Calu3 (cell line): ENCODE data around the gene HS3ST3A1. TPM values are rescaled to one million over a fixed set of nuclear protein-coding genes. Genes with fewer than 3 reads are reported as not detected.

ENCODE experiments used
- BruUV-seq: library from RNA; stranded (reverse); fragments of 400-500 nt; replicated peaks from 2 replicates; lab custom pipeline; 2021; lab: Mats Ljungman, UMichigan
- CTCF ChIA-PET: fragments of 300-600 bp; sonication (Branson Sonifier 250); formaldehyde crosslinking; loops from one replicate; lab custom pipeline; 2022; ENCODE audit warnings: antibody characterized with exemption; lab: Charles Lee
- DNase-seq: peaks from one replicate; pipeline ENCODE4 v3.0.0; 2022
- H3K27ac Mint-ChIP-seq: one replicate; pipeline ENCODE4 v1.8.0; 2022; ENCODE audit warnings: mixed read lengths; ENCODE audit not compliant: unreplicated experiment
- H3K27me3 Mint-ChIP-seq: one replicate; pipeline ENCODE4 v1.8.0; 2022; ENCODE audit warnings: mixed read lengths; ENCODE audit not compliant: unreplicated experiment
- H3K36me3 Mint-ChIP-seq: one replicate; pipeline ENCODE4 v1.8.0; 2022; ENCODE audit warnings: mild to moderate bottlenecking, moderate library complexity, mixed read lengths; ENCODE audit not compliant: insufficient read depth, unreplicated experiment
- H3K4me1 Mint-ChIP-seq: one replicate; pipeline ENCODE4 v1.8.0; 2022; ENCODE audit warnings: mild to moderate bottlenecking, low read depth, mixed read lengths; ENCODE audit not compliant: unreplicated experiment
- H3K4me3 Mint-ChIP-seq: one replicate; pipeline ENCODE4 v1.8.0; 2022; ENCODE audit warnings: mild to moderate bottlenecking, low read depth, moderate library complexity, mixed read lengths; ENCODE audit not compliant: unreplicated experiment
- H3K9me3 Mint-ChIP-seq: one replicate; pipeline ENCODE4 v1.8.0; 2022; ENCODE audit warnings: low read depth, mixed read lengths; ENCODE audit not compliant: unreplicated experiment
- CTCF ChIP-seq: fragments of 200-600 bp; IDR thresholded peaks from one replicate; pipeline ENCODE4 v1.8.0; 2022; ENCODE audit warnings: antibody characterized with exemption; ENCODE audit not compliant: unreplicated experiment
- intact Hi-C: fragments of 100-400 bp; cut with micrococcal nuclease; formaldehyde crosslinking; loops from one replicate; pipeline ENCODE4 v1.10.0; 2022; ENCODE audit not compliant: unreplicated experiment
- total RNA-seq: library from RNA; stranded (reverse); gene quantifications from 2 replicates; pipeline ENCODE4 v1.2.3, GENCODE V29; 2022

The HS3ST3A1 gene
- total RNA-seq, 1 experiment from 2014 or later = not detected

GRCh38 chr17:13638855-13639458 is 37.2 kb upstream of the HS3ST3A1 start:
- Mint-ChIP-seq H3K4me3 (no peak overlapping the region), H3K36me3 (no peaks in the 10 kb centered on the region), H3K9me3 (peaks cover 10% of the 10 kb centered on the region), H3K4me1 (no peaks in the 10 kb centered on the region), H3K27ac (no peak overlapping the region), H3K27me3 (no peaks in the 10 kb centered on the region)
- no peak for TF ChIP-seq CTCF
- intact Hi-C loops = no loop called here
- CTCF ChIA-PET = no interaction called here
- BruUV-seq = no TSS peak
- DNase-seq = no peak

GRCh38 chr17:13636951-13637350 is 35.2 kb upstream of the HS3ST3A1 start:
- CTCF ChIA-PET = no interaction called here
- no TSS peak for BruUV-seq
- no peaks in the 10 kb centered on the region for H3K36me3 Mint-ChIP-seq

GRCh38 chr17:13635951-13636350 is 34.2 kb upstream of the HS3ST3A1 start:
- BruUV-seq = no TSS peak
- Mint-ChIP-seq H3K36me3 (no peaks in the 10 kb centered on the region), H3K27me3 (no peaks in the 10 kb centered on the region), H3K4me1 (no peaks in the 10 kb centered on the region), H3K4me3 (no peak overlapping the region), H3K9me3 (peaks cover 7% of the 10 kb centered on the region), H3K27ac (no peak overlapping the region)
- no peak for DNase-seq
- intact Hi-C loops = no loop called here
- CTCF ChIA-PET = no interaction called here
- no peak for TF ChIP-seq CTCF

More at GRCh38 chr17:13636951-13637350, 35.2 kb upstream of the HS3ST3A1 start:
- no peaks in the 10 kb centered on the region for H3K4me1 Mint-ChIP-seq
- H3K9me3 Mint-ChIP-seq = peaks cover 10% of the 10 kb centered on the region
- no peak for DNase-seq
- H3K27ac Mint-ChIP-seq = no peak overlapping the region
- no peak for TF ChIP-seq CTCF
- H3K4me3 Mint-ChIP-seq = no peak overlapping the region
- intact Hi-C loops = no loop called here
- no peaks in the 10 kb centered on the region for H3K27me3 Mint-ChIP-seq

- intact Hi-C loops = no loop called here
- H3K36me3 Mint-ChIP-seq = no peaks in the 10 kb centered on the region
- BruUV-seq = no TSS peak
- H3K9me3 Mint-ChIP-seq = peaks cover 7% of the 10 kb centered on the region
- no peak for TF ChIP-seq CTCF
- no peak overlapping the region for H3K4me3 Mint-ChIP-seq
- no peak overlapping the region for H3K27ac Mint-ChIP-seq
- H3K27me3 Mint-ChIP-seq = no peaks in the 10 kb centered on the region
- H3K4me1 Mint-ChIP-seq = no peaks in the 10 kb centered on the region
- DNase-seq = no peak
- CTCF ChIA-PET = no interaction called here
Measured at GRCh38 chr17:13634021-13634420, 32.3 kb upstream of the HS3ST3A1 start.
